Heart right ventricle (tissue), 16 donors: ENCODE results near the gene PSMB9. TPM values are rescaled to one million over a fixed set of nuclear protein-coding genes. Genes with fewer than 3 reads are reported as not detected.

Experiments used
- ATAC-seq, 8 donors: fragments of 200-7000 bp; cut with Tn5 transposase; one replicate each; pipeline ENCODE4 v1.9.1; 2020; ENCODE audit warnings: mild to moderate bottlenecking in 8 of 8, moderate library complexity in 8 of 8, moderate number of reproducible peaks in 1 of 8
- DNase-seq, 2 donors: peaks; one replicate each; pipeline ENCODE4 v3.0.0-alpha.2; 2020
- H3K27ac ChIP-seq, 10 donors: fragments of 200-600 bp; sonication (generic) in 2 of 10; one replicate each; pipeline versions ENCODE4 v1.5.0 to v1.8.0; 2020 to 2022; ENCODE audit warnings: mild to moderate bottlenecking in 3 of 10
- H3K27me3 ChIP-seq, 7 donors: fragments of 200-600 bp; one replicate each; pipeline ENCODE4 v1.8.0; 2021 to 2022; ENCODE audit warnings: mild to moderate bottlenecking in 2 of 7
- H3K36me3 ChIP-seq, 9 donors: fragments of 200-600 bp; sonication (generic) in 1 of 9; one replicate each; pipeline versions ENCODE4 v1.5.0 to v1.8.0; 2020 to 2022; ENCODE audit warnings: mild to moderate bottlenecking in 2 of 9
- H3K4me1 ChIP-seq, 9 donors: fragments of 200-600 bp; sonication (generic) in 1 of 9; one replicate each; pipeline versions ENCODE4 v1.5.0 to v1.8.0; 2020 to 2022; ENCODE audit warnings: mild to moderate bottlenecking in 4 of 9
- H3K4me3 ChIP-seq, 10 donors: fragments of 200-600 bp; sonication (generic) in 2 of 10; one replicate each; pipeline versions ENCODE4 v1.5.0 to v1.8.0; 2020 to 2022; ENCODE audit warnings: mild to moderate bottlenecking in 7 of 10, moderate library complexity in 2 of 10
- H3K9me3 ChIP-seq, 11 donors: fragments of 200-600 bp in 10 of 11; sonication (generic) in 2 of 11; one replicate each; pipeline versions ENCODE4 v1.5.0 to v1.8.0; 2013 to 2022; ENCODE audit warnings: mild to moderate bottlenecking in 2 of 11, control low read depth in 1 of 11, moderate library complexity in 1 of 11
- CTCF ChIP-seq, 9 donors: fragments of 200-600 bp; sonication (generic) in 2 of 9; IDR thresholded peaks; one replicate each; pipeline versions ENCODE4 v1.5.0 to v1.8.0; 2021 to 2022; ENCODE audit warnings: antibody characterized with exemption in 9 of 9, mild to moderate bottlenecking in 5 of 9, moderate library complexity in 1 of 9
- WGBS, 2 donors: extraction: QIAGEN DNeasy Blood & Tissue Kit; methylation state at CpG; one replicate each; pipeline ENCODE4 v1.1.7; 2013; ENCODE audit warnings: inconsistent platforms in 1 of 2; 5-methylcytosine and 5-hydroxymethylcytosine counted together
- intact Hi-C, 10 donors: fragments of 100-400 bp; cut with DNase I; formaldehyde crosslinking; loops; one replicate each; pipeline versions ENCODE4 v1.11.1 to v1.14.2; 2022
- polyA plus RNA-seq, 2 donors: library from polyadenylated mRNA; stranded (reverse); fragments of 200-250 nt; gene quantifications; one replicate each; pipeline ENCODE4 v1.2.3, GENCODE V29; 2013
- total RNA-seq, 10 donors: library from RNA; stranded (reverse); fragmentation: NEBNext Ultra II Directional in 3 of 10; extraction: Animal tissue kit (Norgen Biotek cat#: 25700) in 3 of 10; gene quantifications; one replicate each; pipeline versions ENCODE4 v1.2.1 to v1.2.4, GENCODE V29; 2021 to 2023
- donor health status: Arrhythmogenic right ventricular cardiomyopathy.
- donor health status: ischemic (EF 13 %, LVEDD 7.1; RV severe dilation, severe dysfunction).
- donor health status: healthy with polysubstance abuse.
- donor health status: DM: no; HTN: yes; CAD: no.
- donor health status: DM: no; HTN: no; CAD: no.
- donor health status: ischemic (EF 25% LVEDD 6.9; RV normal size, moderate dysfunction).
- donor health status: ischemic (EF 25% LVEDD 5.7; RV mildly dilated, moderate dysfunction).
- donor health status: healthy.
- donor health status: DM: yes; HTN: yes; CAD: no.
- donor health status: Ischemic cardiomyopathy.
- donor health status: ischemic (EF 35%, LVEDD 5.7; RV mildly dilated, moderate dysfunction).
- donor health status: nonischemic (EF 11% LVEDD 7.7; RV severe dilation, severe dysfunction).
- donor health status: DM: yes; HTN: yes; CAD: no.
- donor health status: PGD.
- donor health status: ischemic (EF 29% LVEDD 5.4; RV normal size, mild dysfunction).
- donor health status: nonischemic (EF 23%, LVEDD 6.1; RV moderate dilation, normal function).

Gene PSMB9
- total and polyA plus RNA-seq, 12 donors = 10.0 to 198 (median 16.5) TPM

- Histone ChIP-seq H3K27me3 (no peaks in the 10 kb centered on the region), H3K27ac (peak within 1 kb of the TSS; percentile 84 to 96 (median 94)), H3K36me3 (peaks cover 0 to 68% (median 18%) of the 10 kb centered on the region in 9 donors), H3K9me3 (no peaks in the 10 kb centered on the region), H3K4me1 (peaks cover 0 to 68% (median 33%) of the 10 kb centered on the region in 9 donors), H3K4me3 (peak within 1 kb of the TSS; percentile 63 to 86 (median 76))
- peak; percentile 96 to 99 (median 97) for ATAC-seq
- intact Hi-C loops = loop anchor here in 7 of 10 donors (1.0 to 5.0 kb wide), 7 partner anchors 14 to 34 kb away; partner anchors contain the start of genes TAP1 (in 3 of the 7) and PSMB9 (in 2 of the 7)
- DNase-seq = peak; percentile 96 to 97
- TF ChIP-seq CTCF (IDR thresholded peaks at IDR 0.05) = peak; percentile 90 to 99 (median 97)
- WGBS, 2 donors = 0% methylated on average over 57 of the region's 57 CpGs
These were observed 15.7 kb upstream of the PSMB9 start, which contains the start of gene TAP2 for GRCh38 chr6:32838114-32838958. TSS of gene TAP2 (minus strand) at chr6:32838739. CDS start at chr6:32838233, 506 bp downstream.

GRCh38 chr6:32839356-32839755, 14.6 kb upstream of the PSMB9 start:
- H3K27me3 ChIP-seq = no peaks in the 10 kb centered on the region
- peaks cover 0 to 58% (median 13%) of the 10 kb centered on the region in 9 donors for H3K36me3 ChIP-seq
- DNase-seq (no peak), ATAC-seq (no peak)
- H3K4me1 ChIP-seq = peaks cover 0 to 69% (median 34%) of the 10 kb centered on the region in 9 donors
- 85 to 87% methylated on average over 15 of the region's 15 CpGs for WGBS, 2 donors
- peak overlapping the region in 8 of 10 donors; percentile 93 to 96 (median 94) for H3K27ac ChIP-seq
- H3K4me3 ChIP-seq = no peak overlapping the region
- intact Hi-C loops = loop anchor here in 6 of 10 donors (2.0 to 5.0 kb wide), 5 partner anchors 13 to 33 kb away; partner anchors contain the start of genes TAP1 (in 3 of the 6) and PSMB9 (in 1 of the 6)
- H3K9me3 ChIP-seq = no peaks in the 10 kb centered on the region
- no peak for TF ChIP-seq CTCF (IDR thresholded peaks at IDR 0.05)

- H3K36me3 ChIP-seq = peaks cover 0 to 52% (median 13%) of the 10 kb centered on the region in 9 donors
- intact Hi-C loops = loop anchor here in 1 of 10 donors (2.0 kb wide), 1 partner anchor 16 kb away; no protein-coding TSS in a partner anchor
- WGBS, 2 donors = 87 to 94% methylated on average over 9 of the region's 9 CpGs
These were observed 13.3 kb upstream of the PSMB9 start for GRCh38 chr6:32840604-32841246.

More at GRCh38 chr6:32840604-32841246, 13.3 kb upstream of the PSMB9 start:
- Histone ChIP-seq H3K27ac (peak overlapping the region in 1 of 10 donors; percentile 94), H3K27me3 (no peaks in the 10 kb centered on the region), H3K9me3 (no peaks in the 10 kb centered on the region), H3K4me1 (peaks cover 3 to 77% (median 40%) of the 10 kb centered on the region in 9 donors), H3K4me3 (no peak overlapping the region)
- no peak for TF ChIP-seq CTCF (IDR thresholded peaks at IDR 0.05)
- ATAC-seq (no peak), DNase-seq (no peak)
